GM18499 (cell line): ENCODE results near the gene HLA-DRA.
A peak's percentile ranks its signal among the peaks of the same experiment; 100 is the strongest.

Experiments
- ATAC-seq: cut with Tn5 transposase; IDR thresholded peaks from one replicate; pipeline ENCODE4 v1.9.1; 2021; ENCODE audit warnings: moderate number of reproducible peaks; ENCODE audit not compliant: insufficient read depth, unreplicated experiment

The HLA-DRA gene

DNA sequence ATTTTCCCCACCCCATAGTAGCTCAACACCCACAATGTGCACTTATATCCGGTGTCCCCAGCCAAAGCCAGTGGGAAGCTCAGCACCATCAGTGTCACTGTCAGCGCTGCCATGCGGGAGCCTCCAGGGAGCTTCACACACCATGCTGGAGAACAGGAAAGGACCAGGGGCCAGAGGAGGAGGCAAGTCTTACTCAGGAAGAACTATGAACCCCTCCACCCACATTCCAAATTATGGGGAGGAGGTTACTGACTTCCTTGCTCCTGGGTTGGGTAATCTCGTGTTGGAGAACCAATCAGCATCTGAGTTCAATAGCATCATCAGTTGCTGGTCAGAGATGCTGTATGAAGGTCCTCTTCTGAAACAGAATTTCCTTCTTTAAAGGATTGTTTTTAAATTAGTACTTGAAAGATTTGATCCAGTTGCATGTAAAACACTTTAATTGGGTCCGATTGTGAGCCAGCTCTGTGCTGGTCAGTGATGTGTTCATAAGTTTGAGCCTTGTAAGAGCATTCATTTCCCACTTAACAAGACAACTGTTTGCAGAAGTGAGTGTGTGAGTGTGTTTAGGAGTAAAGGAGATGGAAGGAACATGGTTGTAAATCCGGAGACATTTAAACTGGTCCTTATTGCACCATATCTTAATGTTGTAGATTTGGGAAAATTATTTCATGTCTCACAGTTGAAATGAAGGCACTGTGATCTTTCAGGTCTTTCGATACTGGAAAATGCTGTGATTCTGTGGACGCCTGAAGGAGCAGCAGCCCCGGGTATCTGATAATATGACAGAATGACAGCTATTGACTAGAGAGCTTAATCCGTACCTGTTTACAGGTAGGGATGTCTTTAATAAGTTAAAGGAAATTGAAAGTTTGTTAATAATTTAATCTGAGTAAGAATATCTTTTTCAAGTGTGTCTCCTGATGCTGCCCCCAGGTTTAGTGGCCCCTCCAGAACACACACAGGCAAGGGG lies 34.0 kb downstream of the HLA-DRA start:
- peak; percentile 87 for ATAC-seq

GRCh38 chr6:32475392-32476206 lies 35.9 kb downstream of the HLA-DRA start:
- ATAC-seq, result no peak

DNA sequence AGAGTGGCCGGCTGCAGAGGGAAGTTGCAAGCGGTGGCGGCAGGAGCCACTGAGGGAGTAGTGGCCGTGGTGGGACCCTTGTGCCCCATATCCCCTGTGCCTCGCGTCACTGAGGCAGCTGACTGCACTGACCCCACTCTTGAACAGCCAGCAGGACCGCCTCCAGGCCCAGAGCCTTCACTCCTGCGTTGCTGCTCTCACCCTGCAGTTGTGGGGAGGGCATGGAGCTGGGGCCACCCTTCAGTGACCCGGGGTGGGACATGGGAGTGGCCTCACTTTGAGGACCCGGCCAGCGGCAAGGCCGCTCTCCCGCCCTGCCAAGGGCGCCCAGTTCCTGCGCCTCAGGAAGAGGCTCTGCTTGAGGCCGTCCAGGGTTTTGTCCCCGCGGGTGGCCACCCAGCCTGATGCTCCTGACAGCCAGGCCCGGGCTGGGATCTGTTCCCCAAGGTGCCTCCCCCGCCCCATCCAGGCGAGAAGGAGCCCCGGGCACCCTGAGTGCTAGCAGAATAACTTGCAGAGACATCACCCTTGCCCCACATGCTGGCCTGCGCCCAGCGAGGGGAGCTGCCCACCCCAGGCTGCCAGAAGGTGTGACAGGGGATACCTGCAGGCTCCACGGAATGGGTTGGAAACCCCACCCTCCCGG lies 44.4 kb downstream of the HLA-DRA start:
- no peak for ATAC-seq

DNA sequence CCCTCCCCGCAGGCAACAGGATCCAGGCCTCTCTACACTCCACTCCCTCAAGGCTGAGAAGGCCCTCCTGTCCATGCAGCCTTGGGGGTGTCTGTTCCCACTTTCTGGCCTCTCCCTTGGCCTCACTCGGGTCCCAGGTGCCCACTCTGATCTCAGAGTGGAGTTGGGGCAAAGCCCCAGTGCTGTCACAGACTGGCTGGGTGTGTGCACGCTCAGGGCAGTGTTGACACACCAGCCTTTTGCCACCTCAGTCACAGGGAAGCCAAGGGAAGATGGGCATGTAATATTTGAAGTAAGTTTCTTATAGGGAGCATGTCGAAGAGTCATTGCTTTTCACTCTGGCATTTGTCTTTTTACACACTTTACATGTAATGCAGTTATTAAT lies 44.9 kb downstream of the HLA-DRA start:
- no peak for ATAC-seq

DNA sequence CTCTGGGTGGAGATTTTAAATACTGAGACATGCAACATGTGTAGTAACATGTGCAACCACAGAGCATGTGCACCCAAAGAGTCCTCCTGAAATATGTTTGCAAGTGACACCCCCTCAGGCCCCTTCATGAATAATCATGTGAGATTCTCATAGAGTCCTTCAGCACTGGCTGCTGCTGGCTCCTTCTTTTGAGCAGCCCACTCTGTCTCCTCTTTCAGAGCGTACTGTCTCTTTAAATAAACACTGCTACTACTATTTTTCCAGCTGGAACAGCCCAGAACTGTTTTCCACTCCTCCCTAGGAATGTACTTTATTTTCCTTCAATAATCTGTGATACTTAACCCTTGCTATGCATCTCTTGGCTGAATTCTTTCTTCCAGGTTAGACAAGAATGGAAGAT lies 48.4 kb downstream of the HLA-DRA start:
- no peak for ATAC-seq

DNA sequence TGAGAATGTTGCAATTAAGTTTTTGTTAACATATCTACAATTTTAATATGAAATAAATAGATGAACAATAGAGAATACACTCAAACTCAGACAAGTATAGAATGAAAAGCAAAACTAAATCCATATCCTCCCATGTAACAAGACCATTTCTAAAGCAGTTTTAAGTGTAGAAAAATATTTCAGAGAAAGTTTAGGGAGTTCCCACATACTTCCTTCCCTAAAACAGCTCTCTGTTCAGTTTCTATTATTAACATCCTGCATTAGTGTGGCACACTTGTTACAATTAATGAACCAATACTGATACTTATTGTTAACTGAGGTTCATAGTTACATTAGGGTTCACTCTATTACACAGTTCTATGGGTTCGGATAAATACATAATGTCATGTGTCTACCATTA lies 52.0 kb downstream of the HLA-DRA start:
- no peak for ATAC-seq

GRCh38 chr6:32492351-32492750 lies 52.7 kb downstream of the HLA-DRA start:
- no peak for ATAC-seq
